Activated T-helper 2 cell treated with anti-CD3 and anti-CD28 coated beads, Interferon-gamma antibody, Interleukin-2, Interleukin-4, amounts not matched to agents 10 μg/mL and 5 μg/mL and 100 μg/mL, durations not matched to agents 14 hours and 24 hours and 36 hours (primary cell): ENCODE results near the gene WDR86. TPM values are rescaled to one million over a fixed set of nuclear protein-coding genes. Genes with fewer than 3 reads are reported as not detected.
A peak's percentile ranks its signal among the peaks of the same experiment; 100 is the strongest.

Source experiments
- DNase-seq: peaks from one replicate; pipeline ENCODE4 v3.0.0; 2021; ENCODE audit warnings: low spot score
- H3K27ac Mint-ChIP-seq: one replicate; pipeline ENCODE4 v1.8.0; 2021; ENCODE audit warnings: mixed read lengths
- H3K27me3 Mint-ChIP-seq: one replicate; pipeline ENCODE4 v1.8.0; 2021; ENCODE audit warnings: low read depth, mixed read lengths
- H3K36me3 Mint-ChIP-seq: one replicate; pipeline ENCODE4 v1.8.0; 2021; ENCODE audit warnings: low read depth, mixed read lengths
- H3K4me1 Mint-ChIP-seq: one replicate; pipeline ENCODE4 v1.8.0; 2021; ENCODE audit warnings: low read depth, mixed read lengths
- H3K4me3 Mint-ChIP-seq: one replicate; pipeline ENCODE4 v1.8.0; 2021; ENCODE audit warnings: low read depth, mild to moderate bottlenecking, moderate library complexity, mixed read lengths
- H3K9me3 Mint-ChIP-seq: one replicate; pipeline ENCODE4 v1.8.0; 2021; ENCODE audit warnings: mixed read lengths
- intact Hi-C: fragments of 100-400 bp; cut with micrococcal nuclease; formaldehyde crosslinking; loops from one replicate; pipeline ENCODE4 v1.15.1; 2023
- total RNA-seq: library from RNA; stranded (reverse); gene quantifications from 2 replicates; pipeline ENCODE4 v1.2.3, GENCODE V29; 2022

The WDR86 gene
- total RNA-seq, 1 donor from 2014 or later, result not detected

GRCh38 chr7:151436446-151437158 is 26.8 kb upstream of the WDR86 start:
- Mint-ChIP-seq H3K36me3 (no peaks in the 10 kb centered on the region), H3K27ac (no peak overlapping the region), H3K4me1 (peaks cover 20% of the 10 kb centered on the region), H3K27me3 (peaks cover 1% of the 10 kb centered on the region), H3K4me3 (no peak overlapping the region), H3K9me3 (no peaks in the 10 kb centered on the region)
- DNase-seq, result no peak
- intact Hi-C loops, result no loop called here

DNA sequence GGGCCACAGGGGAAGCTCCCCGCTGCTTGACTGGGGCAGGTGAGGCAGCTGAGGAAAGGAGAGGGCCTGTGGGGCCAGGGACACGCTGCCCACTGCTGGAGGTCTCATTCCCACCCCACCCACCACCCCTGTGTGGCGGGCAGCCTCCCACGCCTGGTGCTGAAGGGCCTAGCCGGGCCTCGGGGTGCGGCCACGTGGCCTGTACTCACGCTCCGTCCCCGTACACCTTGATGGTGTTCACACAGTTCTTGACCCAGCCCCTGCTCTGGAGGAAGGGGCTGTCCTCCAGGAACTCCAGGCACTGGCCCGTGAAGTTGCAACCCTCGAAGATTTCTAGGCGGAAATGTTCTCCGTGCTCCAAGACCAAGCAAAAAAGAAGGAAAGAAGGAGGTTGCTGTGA is 26.1 kb upstream of the WDR86 start:
- no peak overlapping the region for H3K4me3 Mint-ChIP-seq
- peaks cover 18% of the 10 kb centered on the region for H3K4me1 Mint-ChIP-seq
- intact Hi-C loops, result no loop called here
- H3K36me3 Mint-ChIP-seq, result no peaks in the 10 kb centered on the region
- no peak for DNase-seq
- no peaks in the 10 kb centered on the region for H3K9me3 Mint-ChIP-seq
- H3K27ac Mint-ChIP-seq, result no peak overlapping the region
- H3K27me3 Mint-ChIP-seq, result peaks cover 1% of the 10 kb centered on the region

DNA sequence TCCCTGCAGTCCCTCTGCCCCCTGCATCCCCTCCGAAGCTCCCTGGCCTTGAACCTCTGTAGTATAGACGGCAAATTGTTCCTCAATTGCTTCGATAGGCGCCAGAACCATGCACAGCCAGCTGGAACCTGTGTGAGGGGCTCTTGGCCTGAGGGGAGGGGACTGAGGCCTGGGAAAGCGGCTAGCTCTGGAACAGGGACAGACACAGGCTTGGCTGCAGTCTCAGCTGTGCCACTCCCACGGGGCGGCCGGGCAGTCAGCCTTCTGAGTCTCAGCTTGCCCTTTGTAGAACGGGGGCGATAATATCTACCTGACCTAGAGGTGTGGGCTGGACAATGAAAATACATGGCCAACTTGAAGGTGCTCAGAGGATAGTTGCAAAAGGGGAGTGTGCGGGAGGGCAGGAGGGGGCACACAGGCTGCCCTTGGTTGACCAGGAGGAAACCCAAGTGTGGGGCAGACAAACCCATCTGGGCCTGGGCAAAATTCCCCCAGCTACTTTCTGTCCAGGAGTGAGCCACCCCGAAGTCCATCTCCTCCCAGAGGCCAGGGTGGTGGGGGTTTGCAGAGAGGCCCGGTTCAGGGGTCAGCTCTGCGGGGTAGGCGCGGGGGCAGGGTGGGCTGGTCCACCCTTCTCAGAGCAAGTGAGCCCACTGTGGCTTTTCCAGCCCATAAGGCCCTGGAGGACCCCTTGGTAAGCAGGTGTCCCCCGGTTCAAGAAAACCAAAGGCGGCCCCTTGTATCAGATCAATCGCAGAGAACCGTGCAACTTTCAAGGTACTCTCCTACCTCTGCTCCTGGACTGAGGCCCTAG is 25.5 kb upstream of the WDR86 start:
- Mint-ChIP-seq H3K27ac (no peak overlapping the region), H3K4me1 (peaks cover 15% of the 10 kb centered on the region), H3K36me3 (no peaks in the 10 kb centered on the region), H3K4me3 (no peak overlapping the region), H3K27me3 (peaks cover 1% of the 10 kb centered on the region), H3K9me3 (no peaks in the 10 kb centered on the region)
- intact Hi-C loops, result no loop called here
- DNase-seq, result no peak

GRCh38 chr7:151434549-151434948 is 24.7 kb upstream of the WDR86 start:
- Mint-ChIP-seq H3K9me3 (no peaks in the 10 kb centered on the region), H3K36me3 (no peaks in the 10 kb centered on the region), H3K4me3 (no peak overlapping the region), H3K4me1 (peaks cover 21% of the 10 kb centered on the region), H3K27me3 (no peaks in the 10 kb centered on the region), H3K27ac (no peak overlapping the region)
- no peak for DNase-seq
- intact Hi-C loops, result no loop called here

- peaks cover 28% of the 10 kb centered on the region for H3K4me1 Mint-ChIP-seq
Measured at GRCh38 chr7:151433721-151434400, 24.0 kb upstream of the WDR86 start.

DNA sequence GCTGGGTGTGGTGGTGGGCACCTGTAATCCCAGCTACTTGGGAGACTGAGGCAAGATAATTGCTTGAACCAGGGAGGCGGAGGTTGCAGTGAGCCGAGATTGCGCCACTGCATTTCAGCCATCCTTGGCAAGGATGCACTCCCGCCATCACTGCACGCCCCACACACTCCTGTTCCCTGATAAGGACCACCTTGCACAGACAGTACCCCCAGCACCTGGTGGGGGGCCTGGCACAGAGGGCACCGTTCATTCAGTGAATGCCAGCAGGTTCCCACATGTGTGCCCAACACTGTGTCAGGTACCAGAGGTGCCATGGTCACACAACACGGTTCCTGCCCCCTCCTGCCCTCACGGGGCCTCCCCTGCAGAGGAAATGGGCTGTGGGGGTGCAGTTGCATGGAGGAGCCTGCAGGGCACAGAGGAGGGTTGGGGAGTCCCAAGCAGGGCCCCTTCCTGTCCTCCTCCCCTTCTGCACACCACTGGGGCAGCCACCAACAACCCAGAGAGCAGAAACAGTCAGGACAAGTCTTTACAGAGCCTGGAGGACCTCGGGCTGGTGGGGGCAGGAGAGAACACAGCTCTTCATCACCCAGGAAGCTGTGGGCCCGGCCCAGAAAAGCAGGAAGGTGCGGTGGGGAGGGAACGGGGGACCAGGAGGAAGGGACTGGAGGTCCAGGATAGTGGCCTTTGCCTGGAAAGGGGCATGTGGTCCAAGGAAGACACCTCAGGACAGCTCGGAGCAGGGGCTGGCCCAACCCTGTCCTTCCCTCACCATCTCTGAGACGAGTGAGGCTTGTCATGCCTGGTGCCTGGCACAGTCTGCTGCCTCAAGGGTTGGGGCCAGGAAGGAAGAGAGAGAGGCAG is 23.1 kb upstream of the WDR86 start:
- intact Hi-C loops, result loop anchor here (1.0 kb wide), 1 partner anchor 8 kb away; no protein-coding TSS in a partner anchor
- peaks cover 1% of the 10 kb centered on the region for H3K27me3 Mint-ChIP-seq
- H3K4me3 Mint-ChIP-seq, result peak overlapping the region; percentile 14
- H3K27ac Mint-ChIP-seq, result peak overlapping the region; percentile 68
- no peaks in the 10 kb centered on the region for H3K9me3 Mint-ChIP-seq
- peaks cover 34% of the 10 kb centered on the region for H3K4me1 Mint-ChIP-seq
- H3K36me3 Mint-ChIP-seq, result no peaks in the 10 kb centered on the region
- peak; percentile 48 for DNase-seq

More at GRCh38 chr7:151433721-151434400, 24.0 kb upstream of the WDR86 start:
- no peaks in the 10 kb centered on the region for H3K27me3 Mint-ChIP-seq
- no peak for DNase-seq
- no peak overlapping the region for H3K27ac Mint-ChIP-seq
- no peaks in the 10 kb centered on the region for H3K9me3 Mint-ChIP-seq
- H3K4me3 Mint-ChIP-seq, result no peak overlapping the region
- H3K36me3 Mint-ChIP-seq, result no peaks in the 10 kb centered on the region
- intact Hi-C loops, result loop anchor here (1.0 kb wide), 1 partner anchor 7 kb away; no protein-coding TSS in a partner anchor

DNA sequence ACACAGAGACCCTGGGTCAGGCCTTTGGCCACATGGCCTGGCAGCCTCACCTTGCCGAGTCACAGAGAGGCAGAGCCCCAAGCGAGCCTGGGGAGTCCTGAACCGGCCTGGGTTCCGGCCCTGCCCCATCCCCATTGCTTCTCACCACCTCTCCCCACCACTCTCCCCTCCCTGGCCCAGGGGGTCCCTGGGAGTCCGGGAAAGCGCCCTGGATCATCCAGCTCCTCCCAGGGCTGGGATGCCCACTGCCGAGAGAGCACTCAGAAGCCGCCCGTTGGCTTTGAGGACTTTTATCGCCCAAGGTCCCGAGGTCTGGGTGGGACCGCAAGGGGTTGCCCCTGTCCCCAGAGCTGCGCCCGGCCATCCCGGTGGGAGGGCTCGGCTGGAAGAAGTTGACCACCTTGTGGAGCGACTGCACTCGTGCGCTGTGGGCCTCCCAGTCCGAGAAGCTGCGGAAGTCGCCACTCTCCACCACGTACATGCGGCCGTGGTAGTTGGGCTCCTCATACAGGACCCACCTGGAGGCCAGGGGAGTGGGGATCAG is 22.0 kb upstream of the WDR86 start:
- H3K4me3 Mint-ChIP-seq, result no peak overlapping the region

DNA sequence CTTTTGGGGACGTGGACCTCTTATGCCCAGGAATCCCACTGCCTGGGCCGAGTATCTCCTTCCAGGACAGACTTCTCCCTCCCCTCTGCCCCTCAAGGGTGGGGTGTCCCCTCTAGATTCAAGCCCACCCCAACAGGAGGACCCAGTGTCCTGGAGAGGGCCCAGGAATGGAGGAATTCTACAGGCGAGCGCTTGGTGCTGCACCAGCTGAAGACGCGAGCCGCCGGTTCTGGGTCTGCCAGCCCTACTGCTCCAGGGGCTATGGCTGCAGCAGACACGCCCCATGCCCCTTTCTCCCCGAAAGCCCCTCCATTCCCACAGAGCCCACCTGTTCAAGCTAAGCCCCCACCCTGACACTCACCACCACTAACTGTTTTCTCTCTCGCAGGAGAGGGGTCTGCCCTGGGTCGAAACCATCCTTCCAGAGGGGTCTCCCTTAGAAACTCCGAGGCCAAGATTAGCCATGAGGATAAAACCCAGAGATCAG is 21.5 kb upstream of the WDR86 start:
- intact Hi-C loops, result no loop called here
- no peaks in the 10 kb centered on the region for H3K9me3 Mint-ChIP-seq
- no peak for DNase-seq

More for the DNA sequence above, 22.0 kb upstream of the WDR86 start:
- H3K4me1 Mint-ChIP-seq, result peaks cover 34% of the 10 kb centered on the region
- H3K36me3 Mint-ChIP-seq, result no peaks in the 10 kb centered on the region
- intact Hi-C loops, result no loop called here
- H3K27me3 Mint-ChIP-seq, result peaks cover 1% of the 10 kb centered on the region
- no peak for DNase-seq
- no peak overlapping the region for H3K27ac Mint-ChIP-seq
- no peaks in the 10 kb centered on the region for H3K9me3 Mint-ChIP-seq

DNA sequence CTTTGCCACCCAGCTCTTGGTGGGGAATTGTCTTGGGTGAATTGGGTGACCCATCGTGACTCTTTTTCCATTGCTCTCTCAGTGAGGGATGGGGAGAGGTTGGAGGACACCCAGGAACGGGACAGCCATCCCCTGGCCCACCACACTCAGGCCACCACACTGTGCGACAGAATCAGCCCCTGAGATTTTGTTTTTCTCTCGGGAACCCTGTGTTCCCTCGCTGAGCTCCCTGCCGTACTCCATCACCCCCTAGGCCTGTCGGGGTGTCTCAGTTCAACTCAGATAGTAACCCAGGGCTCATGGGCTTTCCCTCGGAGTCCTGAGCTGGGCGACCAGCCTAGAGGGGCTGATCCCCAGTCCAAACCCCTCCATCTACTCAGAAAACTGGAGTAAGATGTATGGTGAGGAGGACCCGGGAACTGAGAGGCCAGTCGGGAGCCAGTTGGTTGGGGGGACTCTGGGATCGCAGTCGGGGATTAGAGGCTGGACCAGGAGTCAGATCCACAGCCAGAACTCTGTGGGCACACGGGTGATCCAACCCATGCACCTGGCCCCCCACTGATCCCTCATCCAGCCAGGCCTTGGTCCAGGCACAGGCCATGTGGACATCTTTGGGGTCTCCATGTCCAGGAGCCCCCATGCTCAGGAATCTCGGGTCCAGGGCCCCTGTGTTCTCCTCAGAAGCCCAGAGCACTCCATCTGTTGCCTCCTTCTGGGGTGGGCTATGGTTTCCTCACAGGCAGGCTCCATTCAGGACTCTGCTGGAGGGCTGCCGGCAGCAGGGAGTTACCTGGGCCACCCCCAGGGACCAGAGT is 20.8 kb upstream of the WDR86 start:
- intact Hi-C loops, result no loop called here
- no peaks in the 10 kb centered on the region for H3K9me3 Mint-ChIP-seq
- H3K36me3 Mint-ChIP-seq, result no peaks in the 10 kb centered on the region
- peaks cover 1% of the 10 kb centered on the region for H3K27me3 Mint-ChIP-seq
- H3K4me3 Mint-ChIP-seq, result no peak overlapping the region
- H3K27ac Mint-ChIP-seq, result no peak overlapping the region
- H3K4me1 Mint-ChIP-seq, result peaks cover 34% of the 10 kb centered on the region
- DNase-seq, result no peak

More for the DNA sequence above, 21.5 kb upstream of the WDR86 start:
- Mint-ChIP-seq H3K36me3 (no peaks in the 10 kb centered on the region), H3K27me3 (peaks cover 1% of the 10 kb centered on the region), H3K27ac (no peak overlapping the region), H3K4me1 (peaks cover 34% of the 10 kb centered on the region), H3K4me3 (no peak overlapping the region)

DNA sequence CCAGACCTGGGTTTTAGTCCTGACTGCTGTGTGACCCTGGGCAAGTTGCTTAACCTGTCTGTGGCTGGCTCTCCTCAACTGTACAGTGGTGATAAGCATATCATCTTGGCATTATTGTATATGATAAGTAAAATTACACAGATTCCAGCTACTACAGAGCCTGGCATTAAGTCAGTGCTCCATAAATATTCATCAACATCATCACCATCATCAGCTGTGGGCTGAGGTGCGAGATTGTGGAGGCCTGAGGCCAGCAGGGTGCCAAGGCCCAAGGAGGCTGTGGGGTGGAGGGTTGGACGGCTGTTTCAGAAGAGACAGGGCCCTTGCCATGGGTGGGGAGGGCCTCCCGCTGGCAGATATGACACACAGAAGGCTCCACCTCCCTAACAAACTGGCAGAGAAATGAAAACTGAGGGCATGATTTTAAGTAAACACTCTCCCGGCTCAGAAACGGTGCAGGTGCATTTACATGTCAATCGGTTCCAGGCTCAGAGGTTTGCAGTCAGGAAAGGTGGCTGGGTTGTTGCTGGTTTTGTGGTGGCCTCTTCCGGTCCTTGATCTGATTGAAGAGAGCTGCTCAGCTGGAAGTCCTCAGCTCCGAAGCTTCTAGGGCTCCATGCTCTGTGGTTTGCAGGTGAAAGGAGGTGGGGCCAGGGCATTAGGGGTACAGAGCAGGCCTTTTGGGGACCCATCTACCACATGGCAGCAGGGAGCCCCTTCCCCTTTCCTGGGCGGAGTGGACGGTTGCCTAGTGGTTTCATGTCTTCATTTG is 19.9 kb upstream of the WDR86 start:
- Mint-ChIP-seq H3K36me3 (no peaks in the 10 kb centered on the region), H3K27ac (peak overlapping the region; percentile 34), H3K4me3 (peak overlapping the region; percentile 10), H3K27me3 (peaks cover 4% of the 10 kb centered on the region), H3K4me1 (peaks cover 34% of the 10 kb centered on the region), H3K9me3 (no peaks in the 10 kb centered on the region)
- intact Hi-C loops, result loop anchor here (2.0 kb wide), 1 partner anchor 15 kb away; no protein-coding TSS in a partner anchor
- peak; percentile 59 for DNase-seq

DNA sequence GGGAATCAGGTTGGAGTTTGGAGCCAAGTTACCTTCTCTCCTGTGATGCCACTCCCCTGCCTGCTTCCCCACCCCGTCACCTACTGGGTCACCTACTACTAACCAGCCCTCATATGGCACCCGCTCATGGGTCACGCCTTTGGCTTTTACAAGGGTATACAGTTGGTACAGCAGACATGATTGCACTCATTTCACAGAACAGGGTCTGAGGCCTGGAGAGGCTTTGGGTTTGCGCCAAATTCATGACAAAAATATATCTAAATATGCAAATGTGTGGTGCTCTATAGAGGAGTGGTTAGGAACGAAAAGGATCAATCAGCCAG is 19.4 kb upstream of the WDR86 start:
- H3K4me1 Mint-ChIP-seq, result peaks cover 34% of the 10 kb centered on the region
- peaks cover 5% of the 10 kb centered on the region for H3K27me3 Mint-ChIP-seq
- H3K36me3 Mint-ChIP-seq, result no peaks in the 10 kb centered on the region
- no peaks in the 10 kb centered on the region for H3K9me3 Mint-ChIP-seq
- no peak overlapping the region for H3K4me3 Mint-ChIP-seq
- intact Hi-C loops, result loop anchor here (2.0 kb wide), 1 partner anchor 14 kb away; no protein-coding TSS in a partner anchor
- H3K27ac Mint-ChIP-seq, result no peak overlapping the region
- DNase-seq, result no peak
